HG02973 (cell line): ENCODE measurements around the gene GTPBP6.
"Not testable (repeated sequence)": the region's sequence is repeated elsewhere in the genome, so short reads cannot be mapped to it uniquely, and the experiment has no call there.

Source experiments
- ATAC-seq: cut with Tn5 transposase; IDR thresholded peaks from one replicate; pipeline ENCODE4 v1.9.1; 2021; ENCODE audit warnings: moderate library complexity; ENCODE audit not compliant: unreplicated experiment

Gene GTPBP6

GRCh38 chrX:336227-336626 lies 17.6 kb upstream of the GTPBP6 start:
- no peak for ATAC-seq

- no peak for ATAC-seq
Observed at GRCh38 chrX:335758-336155, 17.2 kb upstream of the GTPBP6 start.

- ATAC-seq, result no peak
Observed at GRCh38 chrX:334971-335757, 16.6 kb upstream of the GTPBP6 start.

- ATAC-seq, result no peak
Observed at GRCh38 chrX:334331-334891, 15.8 kb upstream of the GTPBP6 start.

- ATAC-seq, result no peak
Observed at GRCh38 chrX:333611-334311, 15.2 kb upstream of the GTPBP6 start.

- ATAC-seq, result no peak
Observed at GRCh38 chrX:332916-333610, 14.5 kb upstream of the GTPBP6 start.

GRCh38 chrX:332496-332860 lies 13.9 kb upstream of the GTPBP6 start:
- ATAC-seq, result no peak

GRCh38 chrX:331825-332495 lies 13.4 kb upstream of the GTPBP6 start:
- ATAC-seq, result no peak

- ATAC-seq, result no peak
Observed at GRCh38 chrX:331151-331824, 12.7 kb upstream of the GTPBP6 start.

- no peak for ATAC-seq
Observed at GRCh38 chrX:330726-331150, 12.1 kb upstream of the GTPBP6 start.

- ATAC-seq, result not testable (repeated sequence)
Observed at GRCh38 chrX:330141-330725, 11.6 kb upstream of the GTPBP6 start.

GRCh38 chrX:329291-329910 lies 10.8 kb upstream of the GTPBP6 start:
- ATAC-seq, result no peak

- ATAC-seq, result no peak
Observed at GRCh38 chrX:327660-328126, 9.1 kb upstream of the GTPBP6 start.

- not testable (repeated sequence) for ATAC-seq
Observed at GRCh38 chrX:324664-325063, 6.1 kb upstream of the GTPBP6 start.

- ATAC-seq, result no peak
Observed at GRCh38 chrX:323721-324628, 5.4 kb upstream of the GTPBP6 start.

- no peak for ATAC-seq
Observed at GRCh38 chrX:320126-320783, 1.7 kb upstream of the GTPBP6 start.

GRCh38 chrX:319579-320125 lies 1.1 kb upstream of the GTPBP6 start:
- no peak for ATAC-seq
